DND-41 (cell line): ENCODE results near the gene RAB3C.

Source experiments
- ATAC-seq: fragments of 200-7000 bp; cut with Tn5 transposase; 3 replicates; pipeline ENCODE4 v1.9.1; 2021; ENCODE audit warnings: low read depth; ENCODE audit not compliant: insufficient read depth
- DNase-seq: peaks from one replicate; pipeline ENCODE4 v3.0.0-alpha.2; 2020
- H2AFZ ChIP-seq: 2 replicates; pipeline ENCODE4 v1.6.0; 2012; ENCODE audit warnings: low read depth, low read length
- H3K27ac ChIP-seq: 2 replicates; pipeline ENCODE4 v1.5.1; 2012; ENCODE audit warnings: low read length, inconsistent platforms
- H3K27me3 ChIP-seq: fragments of 200-600 bp; sonication (generic); 2 replicates; pipeline ENCODE4 v1.6.0; 2012; ENCODE audit warnings: low read length, mild to moderate bottlenecking, inconsistent platforms; ENCODE audit not compliant: insufficient read depth, poor library complexity
- H3K36me3 ChIP-seq: 2 replicates; pipeline ENCODE4 v1.5.1; 2012; ENCODE audit warnings: low read length, inconsistent platforms; ENCODE audit not compliant: insufficient read depth
- H3K4me1 ChIP-seq: 2 replicates; pipeline ENCODE4 v1.5.1; 2012; ENCODE audit warnings: mild to moderate bottlenecking, low read length; ENCODE audit not compliant: insufficient read depth
- H3K4me2 ChIP-seq: 2 replicates; pipeline ENCODE4 v1.6.0; 2012; ENCODE audit warnings: mild to moderate bottlenecking, moderate library complexity, low read length, inconsistent platforms; ENCODE audit not compliant: insufficient read depth
- H3K4me3 ChIP-seq, 2 experiments: fragments of 200-600 bp in 1 of 2; shearing (Covaris generic) in 1 of 2; 2 replicates each; pipeline ENCODE4 v1.5.1; 2012 to 2016; ENCODE audit warnings: inconsistent platforms in 2 of 2, low read length in 2 of 2, mild to moderate bottlenecking in 2 of 2, low read depth in 1 of 2, moderate library complexity in 1 of 2
- H3K79me2 ChIP-seq: 2 replicates; pipeline ENCODE4 v1.6.0; 2012; ENCODE audit warnings: low read length, inconsistent platforms; ENCODE audit not compliant: insufficient read depth
- H3K9ac ChIP-seq: 2 replicates; pipeline ENCODE4 v1.6.0; 2012; ENCODE audit warnings: low read depth, mild to moderate bottlenecking, inconsistent platforms, low read length, moderate library complexity
- H3K9me3 ChIP-seq: 2 replicates; pipeline ENCODE4 v1.5.1; 2012; ENCODE audit warnings: low read length, moderate library complexity, mild to moderate bottlenecking, inconsistent platforms; ENCODE audit not compliant: insufficient read depth, severe bottlenecking
- H4K20me1 ChIP-seq: 2 replicates; pipeline ENCODE4 v1.6.0; 2012; ENCODE audit warnings: low read length; ENCODE audit not compliant: insufficient read depth
- CTCF ChIP-seq: IDR thresholded peaks from 2 replicates; pipeline ENCODE4 v1.5.1; 2012; ENCODE audit warnings: borderline replicate concordance, low read length, moderate library complexity, mild to moderate bottlenecking; ENCODE audit not compliant: poor library complexity, severe bottlenecking; ENCODE audit errors: extremely low read depth
- EZH2 ChIP-seq: IDR thresholded peaks from 3 replicates; pipeline ENCODE4 v1.6.1; 2012; ENCODE audit warnings: borderline replicate concordance, low read depth, mild to moderate bottlenecking, moderate library complexity, low read length, inconsistent platforms; ENCODE audit not compliant: severe bottlenecking

Gene RAB3C

GRCh38 chr5:58898006-58898405, 315.1 kb downstream of the RAB3C start:
- no peaks in the 10 kb centered on the region for H3K36me3 ChIP-seq
- no peaks in the 10 kb centered on the region for H3K9me3 ChIP-seq
- H3K27me3 ChIP-seq, result no peaks in the 10 kb centered on the region
- H4K20me1 ChIP-seq, result no peaks in the 10 kb centered on the region
- no peak overlapping the region for H2AFZ ChIP-seq
- H3K9ac ChIP-seq, result no peak overlapping the region
- H3K79me2 ChIP-seq, result no peaks in the 10 kb centered on the region
- no peak for DNase-seq
- no peak for ATAC-seq
- no peak overlapping the region for H3K27ac ChIP-seq
- H3K4me3 ChIP-seq, result no peak overlapping the region
- TF ChIP-seq EZH2 (no peak), CTCF (no peak)
- no peaks in the 10 kb centered on the region for H3K4me1 ChIP-seq
- no peak overlapping the region for H3K4me2 ChIP-seq

GRCh38 chr5:58898538-58898937, 315.7 kb downstream of the RAB3C start:
- H3K27me3 ChIP-seq, result no peaks in the 10 kb centered on the region
- H3K4me3 ChIP-seq, result no peak overlapping the region
- DNase-seq, result no peak
- H2AFZ ChIP-seq, result no peak overlapping the region
- H3K4me1 ChIP-seq, result no peaks in the 10 kb centered on the region
- no peaks in the 10 kb centered on the region for H4K20me1 ChIP-seq
- TF ChIP-seq EZH2 (no peak), CTCF (no peak)
- no peak overlapping the region for H3K27ac ChIP-seq
- no peak for ATAC-seq
- H3K36me3 ChIP-seq, result no peaks in the 10 kb centered on the region
- no peaks in the 10 kb centered on the region for H3K9me3 ChIP-seq
- no peaks in the 10 kb centered on the region for H3K79me2 ChIP-seq
- no peak overlapping the region for H3K4me2 ChIP-seq
- no peak overlapping the region for H3K9ac ChIP-seq

GRCh38 chr5:58901271-58901670, 318.4 kb downstream of the RAB3C start:
- TF ChIP-seq EZH2 (no peak), CTCF (no peak)
- H4K20me1 ChIP-seq, result no peaks in the 10 kb centered on the region
- DNase-seq, result no peak
- no peak overlapping the region for H3K4me3 ChIP-seq
- no peak overlapping the region for H3K27ac ChIP-seq
- no peaks in the 10 kb centered on the region for H3K27me3 ChIP-seq
- no peak overlapping the region for H3K4me2 ChIP-seq
- no peak overlapping the region for H3K9ac ChIP-seq
- H3K4me1 ChIP-seq, result no peaks in the 10 kb centered on the region
- no peaks in the 10 kb centered on the region for H3K79me2 ChIP-seq
- H3K9me3 ChIP-seq, result no peaks in the 10 kb centered on the region
- no peaks in the 10 kb centered on the region for H3K36me3 ChIP-seq
- no peak for ATAC-seq
- H2AFZ ChIP-seq, result no peak overlapping the region

- Histone ChIP-seq H3K36me3 (no peaks in the 10 kb centered on the region), H3K9ac (no peak overlapping the region), H2AFZ (no peak overlapping the region), H3K9me3 (no peaks in the 10 kb centered on the region), H4K20me1 (no peaks in the 10 kb centered on the region), H3K27ac (no peak overlapping the region), H3K79me2 (no peaks in the 10 kb centered on the region), H3K4me3 (no peak overlapping the region), H3K4me2 (no peak overlapping the region), H3K27me3 (no peaks in the 10 kb centered on the region), H3K4me1 (no peaks in the 10 kb centered on the region)
- no peak for DNase-seq
- no peak for ATAC-seq
- TF ChIP-seq CTCF (no peak), EZH2 (no peak)
These were observed 319.4 kb downstream of the RAB3C start for GRCh38 chr5:58902305-58902704.
